CMK (cell line): ENCODE measurements around the gene VAMP3.
"Not testable (repeated sequence)": the region's sequence is repeated elsewhere in the genome, so short reads cannot be mapped to it uniquely, and the experiment has no call there.

Experiments used
- DNase-seq: peaks from one replicate; pipeline ENCODE4 v3.0.0-alpha.2; 2010; ENCODE audit warnings: low read depth

VAMP3 gene

DNA sequence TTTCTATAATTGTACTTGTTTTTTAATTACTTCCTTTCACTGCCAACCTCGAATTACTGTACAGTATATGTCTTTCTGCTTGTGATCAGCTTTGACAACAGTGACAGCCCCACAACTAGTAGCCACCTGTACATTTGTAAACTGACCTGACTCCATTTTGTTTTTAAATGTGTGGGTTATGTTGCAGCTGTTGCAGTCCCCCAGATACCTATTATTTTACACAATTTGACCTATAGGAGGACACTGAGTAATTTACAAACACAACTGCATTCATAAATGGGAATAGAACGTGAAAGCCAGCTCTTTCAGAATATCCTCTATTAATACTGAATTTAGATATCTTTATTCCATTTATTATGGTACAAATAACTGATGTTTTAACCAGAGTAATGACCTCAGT is 2.5 kb upstream of the VAMP3 start:
- no peak for DNase-seq

DNA sequence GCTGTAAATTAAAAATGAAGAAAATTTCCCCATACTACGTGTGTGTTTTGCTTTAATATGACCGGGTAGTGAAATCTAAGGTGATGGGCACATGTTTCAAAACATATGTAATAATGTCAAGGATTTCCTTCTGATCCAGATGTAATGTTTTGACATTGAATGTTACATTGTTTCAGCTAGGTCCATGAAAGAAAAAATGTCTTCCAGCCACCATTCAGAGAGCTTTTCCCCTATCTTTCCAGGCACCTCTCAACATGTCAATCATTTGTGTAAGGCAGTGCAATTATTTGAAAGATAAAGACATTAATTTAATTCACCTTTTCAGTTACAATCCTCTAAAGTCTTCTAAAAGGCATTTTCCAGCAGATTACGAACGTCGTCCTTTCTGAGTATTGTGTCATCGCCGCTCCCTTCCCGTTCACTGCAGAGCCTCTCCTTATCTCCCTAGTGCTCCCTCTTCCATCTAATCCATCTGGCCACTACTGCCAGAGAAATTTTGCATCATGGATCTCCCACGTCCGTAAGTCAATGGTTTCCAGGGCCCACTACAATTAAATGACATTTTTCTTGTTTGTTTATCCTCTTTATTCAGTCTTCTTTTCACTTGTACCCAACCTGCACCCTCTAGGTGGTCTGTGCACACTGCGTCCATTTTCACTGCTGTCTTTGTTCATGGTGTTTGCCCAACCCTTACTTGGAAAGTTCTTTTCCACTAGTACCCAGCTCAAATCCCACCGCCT is 1.3 kb upstream of the VAMP3 start:
- DNase-seq = no peak

DNA sequence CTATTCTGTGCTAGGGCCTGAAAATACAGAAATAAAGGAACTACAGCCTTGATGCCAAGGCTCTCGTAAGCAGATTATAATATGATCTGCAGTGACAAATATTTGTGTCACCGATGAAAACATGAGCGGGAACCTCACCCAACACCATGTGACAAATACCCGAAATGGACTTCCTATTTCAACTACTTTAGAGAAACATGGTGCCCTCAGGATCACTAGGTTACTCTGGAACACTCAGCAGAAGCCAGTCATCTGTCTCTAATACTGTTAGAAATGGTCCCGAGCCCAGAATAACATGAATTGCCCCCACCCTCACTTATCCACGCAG is 463 bp upstream of the VAMP3 start:
- DNase-seq = no peak

DNA sequence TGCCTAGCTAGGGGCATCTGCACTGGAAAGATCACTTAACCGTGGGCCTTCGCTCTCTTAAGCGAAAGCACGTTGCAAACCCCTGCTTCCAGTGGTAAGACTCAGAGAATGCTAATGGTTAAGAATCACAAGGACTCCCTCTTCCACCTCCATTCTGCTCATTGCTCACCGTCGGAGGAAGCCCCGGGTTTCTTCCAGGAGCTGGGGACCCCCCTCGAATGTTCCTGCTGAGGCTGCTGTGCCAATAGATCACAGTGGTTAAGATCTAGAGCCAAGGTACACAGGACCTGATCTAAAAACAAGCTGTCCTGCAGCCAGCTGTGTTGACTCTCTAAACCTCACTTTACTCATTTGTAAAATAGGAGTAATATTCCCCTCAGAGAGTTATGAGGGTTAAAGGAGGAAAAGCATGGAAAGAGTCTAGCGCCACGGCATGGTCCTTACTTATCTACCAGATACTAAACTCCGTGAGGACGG is 765 bp downstream of the VAMP3 start:
- no peak for DNase-seq

DNA sequence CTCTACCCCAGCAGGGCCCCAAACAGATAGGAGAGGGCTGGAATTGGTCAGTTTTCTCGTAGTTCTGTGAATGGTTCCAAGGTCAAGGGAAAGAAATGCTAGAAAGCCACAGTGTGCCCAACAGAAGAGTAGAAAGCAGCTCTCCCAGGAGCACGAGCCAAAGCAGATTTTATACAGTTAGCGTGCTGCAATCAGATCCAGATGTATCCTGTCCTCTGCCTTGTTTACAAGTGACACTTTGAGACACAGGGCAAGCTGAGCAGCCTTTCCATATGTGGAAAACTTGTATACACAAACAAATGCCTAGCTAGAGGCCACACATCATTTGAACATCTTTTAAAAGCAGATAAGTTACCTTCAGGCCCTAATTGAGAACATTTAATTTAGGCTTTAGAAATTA is 6.5 kb downstream of the VAMP3 start:
- DNase-seq = no peak

DNA sequence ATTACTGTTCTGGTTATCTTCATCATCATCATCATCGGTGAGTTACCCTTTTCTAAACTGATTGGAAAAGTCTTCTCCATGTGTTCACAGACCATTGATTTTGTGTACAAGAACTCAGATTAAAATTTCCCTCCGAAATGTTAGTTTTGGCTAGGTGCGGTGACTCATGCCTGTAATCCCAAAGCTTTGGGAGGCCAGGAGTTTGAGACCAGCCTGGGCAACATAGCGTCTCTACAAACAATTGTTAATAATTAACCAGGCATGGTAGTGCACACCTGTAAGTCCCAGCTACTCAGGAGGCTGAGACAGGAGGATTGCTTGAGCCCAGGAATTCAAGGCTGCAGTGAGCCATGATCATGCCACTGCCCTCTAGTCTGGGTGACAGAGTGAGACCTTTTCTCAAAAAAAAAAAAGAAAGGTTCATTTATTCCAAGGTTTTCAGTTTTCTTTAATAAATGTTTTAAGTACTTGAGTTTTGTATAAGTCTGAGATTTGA is 7.1 kb downstream of the VAMP3 start:
- no peak for DNase-seq

DNA sequence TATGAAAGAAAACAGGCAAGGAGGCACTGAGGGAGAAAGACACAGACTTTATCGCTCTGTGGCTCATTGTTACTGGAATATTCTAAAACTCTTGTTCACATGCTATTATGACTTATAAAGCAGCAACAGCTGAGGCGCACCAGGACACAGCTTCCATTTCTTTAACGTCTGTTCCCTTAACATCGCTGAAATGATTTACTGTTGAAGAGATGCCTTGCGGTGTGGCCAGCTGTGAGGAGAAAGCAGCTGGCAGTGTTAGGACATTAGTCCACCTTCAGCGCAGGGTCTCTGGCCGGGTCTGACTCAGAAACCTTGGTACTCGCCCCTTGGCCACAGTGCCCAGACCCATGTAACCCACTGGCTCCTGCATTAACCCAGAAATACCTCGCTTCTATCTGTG is 9.9 kb downstream of the VAMP3 start:
- no peak for DNase-seq

DNA sequence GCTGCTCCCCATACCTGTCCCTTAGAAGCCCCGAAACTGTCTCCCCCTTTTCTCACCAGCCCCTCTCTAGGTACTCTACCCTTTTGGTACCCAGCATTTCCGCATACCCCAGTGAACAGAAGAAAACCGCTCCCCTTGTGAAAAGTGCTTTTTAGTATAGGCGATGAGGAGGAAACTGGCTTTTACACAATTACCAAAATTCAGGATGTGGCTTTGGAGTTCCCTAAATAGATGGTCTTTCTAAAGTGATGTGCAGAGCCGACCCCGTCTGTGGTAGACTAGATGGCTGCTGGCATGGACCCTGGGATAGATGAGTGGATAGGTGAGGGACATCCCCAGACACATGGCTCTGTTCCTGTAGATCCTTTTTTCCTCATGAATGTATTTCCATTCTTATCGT is 10.4 kb downstream of the VAMP3 start:
- no peak for DNase-seq

DNA sequence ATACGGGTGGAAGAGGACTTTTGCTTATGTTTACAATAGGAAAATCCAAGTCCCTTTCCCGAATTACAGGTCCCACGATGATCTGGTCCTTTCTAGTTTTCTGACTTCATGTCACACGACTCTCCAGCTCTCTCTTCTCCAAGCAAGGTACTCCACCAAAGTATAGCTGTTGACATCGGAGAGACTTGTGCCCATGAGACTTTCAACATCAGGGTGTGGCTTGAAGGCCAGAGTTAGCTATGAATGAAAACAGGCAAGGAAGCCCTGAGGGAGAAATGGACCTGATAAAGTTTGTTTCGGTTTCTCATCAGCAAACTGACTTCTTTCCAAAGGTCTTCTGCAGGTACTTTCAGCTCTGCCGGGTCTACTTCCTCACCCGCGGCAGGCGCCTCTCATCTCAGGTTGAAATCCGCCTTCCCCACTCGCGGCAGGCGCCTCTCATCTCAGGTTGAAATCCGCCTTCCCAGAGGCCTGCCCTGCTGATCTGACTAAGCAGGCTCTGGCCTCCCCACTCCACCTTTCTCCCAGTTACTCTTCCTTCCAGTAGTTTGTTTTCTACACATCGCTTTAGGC is 10.9 kb downstream of the VAMP3 start:
- DNase-seq = no peak

DNA sequence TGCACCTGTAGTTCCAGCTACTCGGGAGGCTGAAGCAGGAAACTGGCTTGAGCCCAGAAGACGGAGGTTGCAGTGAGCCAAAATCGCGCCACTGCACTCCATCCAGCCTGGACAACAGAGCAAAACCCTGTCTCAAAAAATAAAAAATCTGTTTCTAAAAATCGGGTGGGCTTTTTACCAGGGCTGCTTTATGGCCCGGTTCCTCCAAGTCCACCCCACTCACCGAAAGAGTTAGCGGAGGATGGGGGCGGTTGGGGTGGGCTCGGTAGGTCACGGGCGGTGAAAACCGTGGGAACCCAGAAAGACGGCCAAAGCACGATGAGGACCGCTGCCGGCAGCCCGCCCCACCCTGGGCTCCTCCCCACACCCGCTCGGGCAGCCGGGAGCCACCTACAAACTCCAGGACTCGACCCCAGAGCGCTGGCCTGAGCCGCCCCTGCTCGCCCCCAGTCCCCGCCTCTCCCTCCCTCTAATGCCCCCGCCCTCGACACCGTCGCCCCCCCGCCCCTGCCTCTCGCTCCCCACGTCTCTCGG is 12.1 kb downstream of the VAMP3 start:
- DNase-seq = peak; percentile 43

DNA sequence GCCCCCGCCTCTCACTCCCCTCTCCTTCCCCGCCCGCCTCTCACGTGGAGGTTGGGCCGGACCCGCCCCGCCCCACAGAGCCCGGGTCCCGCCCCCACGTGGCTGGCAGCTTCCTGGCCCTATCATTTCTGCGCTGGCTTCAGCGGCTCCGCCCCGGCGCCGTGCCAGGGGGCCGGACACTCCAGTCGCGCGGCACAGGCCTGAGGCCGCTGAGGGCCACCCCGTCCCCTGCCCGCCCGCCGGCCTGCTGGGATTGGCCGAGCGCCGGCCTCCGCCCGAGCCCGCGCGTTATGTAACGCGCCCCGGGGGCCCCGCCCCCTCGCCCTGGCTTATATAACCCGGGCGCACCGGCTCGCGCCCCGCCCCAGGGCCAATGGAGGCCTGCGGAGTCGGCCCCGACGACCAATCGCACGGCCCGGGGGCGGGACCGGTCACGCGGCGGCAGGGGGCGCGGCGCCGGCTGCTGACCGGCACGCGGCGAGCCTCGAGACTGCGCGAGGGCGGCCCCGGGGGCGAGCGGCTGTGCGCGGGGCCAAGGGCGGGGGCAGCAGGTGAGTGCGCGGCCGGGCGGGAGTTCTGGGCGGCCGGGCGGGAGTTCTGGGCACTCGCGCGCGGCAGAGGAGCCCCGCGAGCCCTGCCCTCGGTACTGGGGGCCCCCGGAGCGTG is 12.9 kb downstream of the VAMP3 start, which contains the start of gene PER3:
TSS of gene PER3 (plus strand) at position 466 of the 666 bp plus-strand sequence. CDS start 587 bp downstream, outside the sequence.
- DNase-seq = peak; percentile 95

DNA sequence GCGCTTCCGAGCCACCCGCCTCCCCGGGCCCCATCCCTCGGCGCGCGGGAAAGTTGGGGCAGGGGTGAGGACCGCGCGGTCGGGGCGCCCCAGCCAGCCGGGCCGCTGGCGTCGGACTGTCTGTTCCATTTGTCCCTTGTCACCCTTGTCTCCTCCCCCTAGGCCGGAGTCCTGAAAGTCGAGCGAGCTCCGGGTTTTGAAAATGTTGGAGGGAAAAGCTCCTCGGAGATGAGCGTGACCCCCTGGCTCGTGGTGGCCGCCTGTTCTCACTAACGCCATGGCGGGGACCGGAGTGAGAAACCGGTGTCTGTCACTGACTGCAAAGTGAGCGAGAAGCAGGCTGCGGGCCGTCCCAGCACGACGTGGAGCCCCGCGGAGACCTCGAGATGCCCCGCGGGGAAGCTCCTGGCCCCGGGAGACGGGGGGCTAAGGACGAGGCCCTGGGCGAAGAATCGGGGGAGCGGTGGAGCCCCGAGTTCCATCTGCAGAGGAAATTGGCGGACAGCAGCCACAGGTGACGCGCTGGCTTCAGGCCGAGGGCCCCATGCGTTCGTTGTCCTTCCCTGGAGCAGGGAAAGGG is 13.5 kb downstream of the VAMP3 start:
- no peak for DNase-seq

DNA sequence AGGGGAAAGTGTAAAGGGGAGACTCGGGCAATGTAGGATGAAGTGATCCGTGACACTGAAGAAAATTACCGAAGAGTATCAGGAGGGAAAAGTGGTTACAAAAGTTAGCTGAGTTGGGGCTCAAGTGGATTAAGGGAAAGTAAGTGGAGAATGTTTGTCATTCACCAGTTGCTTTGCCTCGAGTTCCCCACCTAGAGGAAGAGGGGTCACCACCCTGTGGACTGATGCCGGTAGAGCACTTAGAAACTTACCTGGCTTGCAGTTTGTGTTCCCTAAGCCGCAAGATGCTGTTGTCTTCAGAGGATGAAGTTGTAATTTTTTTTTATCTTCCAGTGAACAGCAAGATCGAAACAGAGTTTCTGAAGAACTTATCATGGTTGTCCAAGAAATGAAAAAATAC is 14.0 kb downstream of the VAMP3 start:
- no peak for DNase-seq

DNA sequence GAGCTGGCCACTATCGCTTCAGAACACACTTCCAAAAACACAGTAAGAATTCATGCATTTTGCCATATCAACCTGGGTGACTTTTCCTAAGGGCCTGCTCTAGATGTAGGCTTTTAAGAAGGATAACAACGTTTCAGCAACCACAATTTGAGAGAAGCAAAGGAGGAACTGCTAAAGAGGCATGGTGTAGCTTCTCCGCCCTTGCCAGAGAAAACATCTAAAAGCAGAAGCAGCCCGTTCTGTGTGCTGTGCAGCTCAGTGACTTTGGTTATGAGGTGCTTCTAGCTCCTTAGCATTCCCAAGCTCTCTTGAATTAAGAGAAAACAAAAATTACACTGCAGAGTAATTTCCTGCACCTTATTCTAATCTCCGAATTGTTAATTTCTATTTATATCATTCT is 15.7 kb downstream of the VAMP3 start:
- DNase-seq = peak; percentile 30

DNA sequence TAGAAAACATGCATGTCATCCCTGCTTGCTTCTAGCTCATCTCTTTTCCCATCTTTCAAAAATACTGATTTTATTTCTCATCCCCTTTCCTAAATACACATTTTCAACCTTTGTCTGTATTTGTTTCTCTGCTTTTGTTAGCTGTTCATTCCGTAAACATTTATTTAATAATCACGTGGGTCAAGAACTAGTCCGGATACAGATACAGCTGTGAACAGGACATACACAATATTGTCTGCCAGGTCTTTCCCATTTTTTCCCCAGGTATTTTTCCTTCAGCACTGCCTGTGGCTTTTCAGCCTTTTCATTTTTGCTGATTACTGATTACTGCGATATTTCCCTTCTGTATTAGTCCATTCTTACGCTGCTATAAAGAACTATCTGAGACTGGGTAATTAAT is 18.7 kb downstream of the VAMP3 start:
- DNase-seq = no peak

DNA sequence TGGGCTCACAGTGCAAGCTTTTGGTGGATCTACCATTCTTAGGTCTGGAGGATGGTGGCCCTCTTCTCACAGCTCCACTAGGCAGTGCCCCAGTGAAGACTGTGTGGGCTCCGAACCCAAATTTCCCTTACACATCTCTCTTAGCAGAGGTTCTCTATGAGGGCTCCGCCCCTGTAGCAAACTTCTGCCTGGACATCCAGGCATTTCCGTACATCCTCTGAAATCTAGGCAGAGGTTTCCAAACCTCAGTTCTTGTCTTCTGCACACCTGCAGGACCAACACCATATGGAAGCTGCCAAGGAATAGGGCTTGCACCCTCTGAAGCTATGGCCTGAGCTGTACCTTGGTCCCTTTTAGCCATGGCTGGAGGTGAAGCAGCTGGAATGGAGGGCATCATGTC is 19.9 kb downstream of the VAMP3 start:
- not testable (repeated sequence) for DNase-seq

DNA sequence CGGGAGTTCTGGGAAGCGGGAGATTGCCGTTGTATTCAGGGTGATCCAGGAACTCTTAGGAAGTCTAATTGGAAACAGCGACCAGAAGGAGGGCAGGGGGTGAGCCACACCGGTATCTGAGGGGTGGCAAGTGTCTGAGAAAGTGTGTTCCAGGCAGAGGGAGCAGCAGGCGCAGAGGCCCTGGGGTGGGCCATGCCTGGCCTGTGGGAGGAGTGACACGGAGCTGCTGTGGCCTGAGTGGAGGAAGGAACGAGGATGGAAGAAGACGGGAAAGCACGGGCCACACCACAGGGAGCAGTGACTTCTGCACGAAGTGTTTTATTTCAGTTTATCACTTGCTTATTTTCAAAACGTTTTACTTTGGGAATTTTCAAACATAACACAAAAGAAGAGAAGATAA is 24.3 kb downstream of the VAMP3 start:
- DNase-seq = no peak

DNA sequence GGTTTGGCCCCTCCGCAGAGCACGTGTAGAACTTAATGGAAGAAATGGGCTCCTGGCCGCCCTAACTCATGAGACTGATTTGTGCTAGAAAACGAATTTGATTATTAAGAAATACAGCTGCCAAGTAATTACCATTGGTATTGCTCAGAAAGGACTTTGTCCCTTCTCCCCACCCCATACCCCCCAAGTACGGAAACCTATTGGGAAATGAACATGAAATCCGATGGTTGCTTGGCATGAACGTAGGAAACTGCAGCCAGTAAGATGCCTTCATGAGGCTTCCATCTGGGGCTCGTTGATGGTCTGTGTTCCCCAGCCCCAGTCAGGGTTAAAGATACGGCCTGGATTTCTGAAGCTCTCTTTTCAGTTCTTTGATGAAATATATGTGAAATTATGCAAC is 34.4 kb downstream of the VAMP3 start:
- DNase-seq = no peak

DNA sequence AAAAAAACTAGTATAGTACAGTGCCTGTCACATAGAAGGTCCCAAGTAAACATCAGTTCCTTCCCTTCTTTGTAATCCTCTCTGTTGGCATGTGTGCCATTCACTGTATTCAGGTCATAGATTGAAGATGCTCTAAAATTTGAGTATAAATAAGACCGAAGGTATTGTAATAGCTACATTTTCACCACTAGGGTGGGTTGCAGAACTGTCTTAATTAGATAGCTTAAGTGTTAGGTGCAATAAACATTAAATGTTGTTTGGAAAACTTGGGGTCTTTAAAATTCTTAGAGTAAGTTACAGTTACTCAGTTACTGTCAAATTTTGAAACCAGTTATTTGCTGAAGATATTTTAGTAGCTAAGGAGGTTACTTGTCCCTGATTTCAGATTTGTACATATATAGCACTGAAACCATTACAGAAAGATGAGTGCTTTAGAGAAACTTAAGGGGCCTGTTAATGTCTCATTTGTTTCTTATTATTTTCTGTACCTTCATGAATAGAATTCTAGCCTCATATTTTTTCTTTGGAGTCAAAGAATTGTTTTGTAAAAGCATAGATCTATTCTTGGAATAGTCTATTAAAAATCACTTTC is 37.3 kb downstream of the VAMP3 start:
- no peak for DNase-seq

DNA sequence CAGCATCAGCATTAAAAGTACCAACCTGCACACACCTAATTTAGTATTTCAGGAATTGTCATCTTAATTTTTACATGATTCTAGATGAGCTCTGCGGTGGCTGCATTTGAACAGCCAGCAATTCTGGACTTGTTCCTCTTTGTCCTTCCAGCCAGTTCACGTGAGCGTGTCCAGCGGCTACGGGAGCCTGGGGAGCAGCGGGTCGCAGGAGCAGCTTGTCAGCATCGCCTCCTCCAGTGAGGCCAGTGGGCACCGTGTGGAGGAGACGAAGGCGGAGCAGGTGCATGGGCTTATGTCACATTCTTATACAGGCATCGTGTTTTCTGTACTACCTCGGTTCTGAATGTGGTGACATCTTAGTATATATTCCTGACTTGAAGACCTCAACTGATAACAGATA is 38.6 kb downstream of the VAMP3 start:
- DNase-seq = no peak

DNA sequence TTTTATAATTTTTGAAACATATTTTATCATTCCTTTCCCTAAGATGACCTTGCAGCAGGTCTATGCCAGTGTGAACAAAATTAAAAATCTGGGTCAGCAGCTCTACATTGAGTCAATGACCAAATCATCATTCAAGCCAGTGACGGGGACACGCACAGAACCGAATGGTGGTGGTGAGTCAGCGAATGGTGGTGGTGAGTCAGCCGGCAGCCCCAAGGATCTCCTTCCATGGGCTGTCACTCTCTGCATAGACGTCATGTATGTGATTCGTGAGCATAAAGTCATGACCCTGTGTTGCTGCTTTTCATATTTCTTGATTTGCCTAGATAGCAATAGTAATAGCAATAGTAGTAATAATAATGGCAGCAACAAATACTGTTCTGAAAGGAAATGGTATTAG is 39.3 kb downstream of the VAMP3 start:
- DNase-seq = no peak

DNA sequence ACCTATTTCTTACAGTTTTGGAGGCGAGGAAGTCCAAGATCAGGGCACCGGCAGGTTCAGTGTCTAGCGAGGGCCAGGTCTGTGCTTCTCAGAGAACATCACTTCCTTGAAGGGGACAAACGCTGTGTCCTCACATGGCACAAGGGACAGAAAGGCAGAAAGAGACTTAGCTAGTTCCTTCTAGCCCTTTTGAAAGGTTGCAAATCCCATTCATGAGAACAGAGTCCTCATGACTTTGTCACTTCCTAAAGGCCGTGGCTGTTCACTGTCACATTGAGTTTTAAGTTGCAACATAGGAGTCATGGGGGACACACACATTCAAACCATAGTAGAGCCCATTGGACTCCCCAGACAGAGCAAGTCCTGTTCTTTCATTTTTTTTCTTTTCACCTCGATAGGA is 40.4 kb downstream of the VAMP3 start:
- no peak for DNase-seq
